Natural killer cell (primary cell): Measurements from ENCODE around the gene PER2. TPM values are rescaled to one million over a fixed set of nuclear protein-coding genes. Genes with fewer than 3 reads are reported as not detected.

ENCODE experiments used
- ATAC-seq, 3 donors: fragments of 150-1000 bp in 2 of 3; fragments of 200-7000 bp in 1 of 3; cut with Tn5 transposase; 1 replicate in 1 of 3; 2 replicates in 2 of 3; pipeline ENCODE4 v1.10.0; 2021; ENCODE audit warnings: mild to moderate bottlenecking in 2 of 3, moderate library complexity in 2 of 3
- DNase-seq, 2 donors: peaks; one replicate each; pipeline versions ENCODE4 v3.0.0 to v3.0.0-alpha.2; 2013 to 2021; ENCODE audit warnings: mixed read lengths in 1 of 2
- H3K27ac ChIP-seq: one replicate; pipeline ENCODE4 v1.5.1; 2013; ENCODE audit warnings: mild to moderate bottlenecking, low read length
- H3K27me3 ChIP-seq: one replicate; pipeline ENCODE4 v1.6.1; 2013; ENCODE audit warnings: low read length; ENCODE audit not compliant: control insufficient read depth, insufficient read depth
- H3K36me3 ChIP-seq: one replicate; pipeline ENCODE4 v1.6.1; 2013; ENCODE audit warnings: low read length; ENCODE audit not compliant: control insufficient read depth, insufficient read depth
- H3K4me1 ChIP-seq: one replicate; pipeline ENCODE4 v1.6.1; 2013; ENCODE audit warnings: low read length; ENCODE audit not compliant: control insufficient read depth, insufficient read depth
- H3K4me3 ChIP-seq: one replicate; pipeline ENCODE4 v1.5.1; 2013; ENCODE audit warnings: low read length
- H3K9me3 ChIP-seq: one replicate; pipeline ENCODE4 v1.6.1; 2013; ENCODE audit warnings: low read length; ENCODE audit not compliant: control insufficient read depth, insufficient read depth
- H3K27ac Mint-ChIP-seq, 2 donors: one replicate each; pipeline ENCODE4 v1.8.0; 2022; ENCODE audit warnings: mild to moderate bottlenecking in 2 of 2, mixed read lengths in 2 of 2, moderate library complexity in 1 of 2
- H3K27me3 Mint-ChIP-seq, 2 donors: one replicate each; pipeline ENCODE4 v1.8.0; 2022; ENCODE audit warnings: low read depth in 2 of 2, mixed read lengths in 2 of 2
- H3K36me3 Mint-ChIP-seq: one replicate; pipeline ENCODE4 v1.8.0; 2022; ENCODE audit warnings: mixed read lengths
- H3K4me1 Mint-ChIP-seq, 2 donors: one replicate each; pipeline ENCODE4 v1.8.0; 2022; ENCODE audit warnings: mixed read lengths in 2 of 2
- H3K4me3 Mint-ChIP-seq: one replicate; pipeline ENCODE4 v1.8.0; 2022; ENCODE audit warnings: mild to moderate bottlenecking, moderate library complexity, mixed read lengths
- H3K9me3 Mint-ChIP-seq, 2 donors: one replicate each; pipeline ENCODE4 v1.8.0; 2022; ENCODE audit warnings: mixed read lengths in 2 of 2
- CTCF ChIP-seq: fragments of 200-600 bp; IDR thresholded peaks from one replicate; pipeline ENCODE4 v1.8.0; 2022; ENCODE audit warnings: antibody characterized with exemption
- WGBS: methylation state at CpG from one replicate; pipeline ENCODE4 v1.1.7; 2013; ENCODE audit warnings: missing lambda C conversion rate; ENCODE audit not compliant: insufficient coverage; 5-methylcytosine and 5-hydroxymethylcytosine counted together
- intact Hi-C: fragments of 100-400 bp; cut with micrococcal nuclease; formaldehyde crosslinking; loops from one replicate; pipeline ENCODE4 v1.14.2; 2022
- total RNA-seq, 4 donors: library from RNA; stranded (reverse); fragments of 120-200 nt in 1 of 4; gene quantifications; one replicate each; pipeline versions ENCODE4 v1.2.3 to v1.2.4, GENCODE V29; 2013 to 2022

PER2 gene
- total RNA-seq, result 10 to 100 TPM; 26.3 to 32.9 (median 32.6) TPM
- total RNA-seq (2013), result 7.5 TPM

DNA sequence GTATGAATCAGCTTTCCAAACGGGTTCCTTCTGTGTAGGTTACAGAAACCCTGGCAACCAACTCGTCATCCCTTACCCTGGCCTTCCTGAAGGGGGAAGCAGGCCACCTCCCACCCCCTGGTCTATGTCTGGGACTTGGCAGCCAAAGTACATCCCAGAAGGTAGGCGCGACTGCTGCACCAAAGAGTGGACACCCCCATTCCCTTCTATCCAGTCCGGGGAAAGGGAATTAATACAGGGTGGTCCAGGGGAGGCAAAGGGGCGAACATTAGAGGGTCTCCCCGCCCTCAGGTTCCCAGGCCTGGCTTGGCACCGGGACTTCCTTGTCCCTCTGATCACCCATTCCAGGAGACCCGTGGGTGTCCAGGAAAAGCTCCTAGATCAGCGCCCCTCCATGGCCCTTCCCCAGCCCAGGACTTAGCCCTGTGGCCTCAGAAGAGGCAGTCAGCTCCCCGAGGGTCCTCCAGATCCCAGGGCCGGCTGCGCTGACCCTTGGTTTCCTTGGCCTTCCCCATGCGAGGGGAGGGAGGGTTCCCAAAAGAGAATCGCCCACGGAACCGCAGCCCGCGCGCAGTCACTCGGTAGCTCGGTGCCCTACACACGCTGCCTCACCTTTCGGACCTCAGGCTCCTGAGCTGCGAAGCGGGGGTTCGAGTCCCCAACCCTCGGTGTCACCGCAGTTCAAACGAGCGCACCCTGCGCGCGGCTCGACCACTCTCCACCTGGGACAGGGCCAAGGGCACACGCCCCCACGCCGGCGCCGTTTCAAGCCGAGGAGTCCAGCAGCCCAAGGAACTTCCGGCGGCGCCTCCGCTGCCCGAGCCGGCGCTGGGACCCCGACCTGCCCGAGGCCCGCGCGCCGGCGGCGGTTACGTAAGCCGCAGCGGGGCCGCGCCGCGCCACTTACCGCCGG is at the start of gene PER2:
Gene PER2 (minus strand): TSS at position 874 of the 913 bp plus-strand sequence. CDS start 10,674 bp downstream, outside the sequence.
- Mint-ChIP-seq H3K9me3 (no peaks in the 10 kb centered on the region), H3K27me3 (no peaks in the 10 kb centered on the region), H3K4me1 (peaks cover 41 to 53% of the 10 kb centered on the region in 2 donors), H3K27ac (peak within 1 kb of the TSS; percentile 98 to 99), H3K36me3 (no peaks in the 10 kb centered on the region), H3K4me3 (peak within 1 kb of the TSS; percentile 99)
- intact Hi-C loops, result loop anchor here (2.0 to 10.0 kb wide), 4 partner anchors 46 to 613 kb away; partner anchors contain the start of genes ASB1, HES6 and UBE2F
- H3K4me1 ChIP-seq, result peaks cover 35% of the 10 kb centered on the region
- H3K27ac ChIP-seq, result peak within 1 kb of the TSS; percentile 86
- H3K4me3 ChIP-seq, result peak within 1 kb of the TSS; percentile 92
- ATAC-seq (peak; percentile 7 to 17 (median 14)), DNase-seq (peak in 1 of 2 donors; percentile 62)
- no peaks in the 10 kb centered on the region for H3K9me3 ChIP-seq
- no peaks in the 10 kb centered on the region for H3K27me3 ChIP-seq
- 1% methylated on average over 63 of the region's 65 CpGs for WGBS
- no peaks in the 10 kb centered on the region for H3K36me3 ChIP-seq
- TF ChIP-seq CTCF, result no peak

- Mint-ChIP-seq H3K36me3 (no peaks in the 10 kb centered on the region), H3K27ac (no peak overlapping the region), H3K9me3 (no peaks in the 10 kb centered on the region), H3K4me1 (peaks cover 0 to 11% of the 10 kb centered on the region in 2 donors), H3K27me3 (no peaks in the 10 kb centered on the region), H3K4me3 (no peak overlapping the region)
- Histone ChIP-seq H3K9me3 (no peaks in the 10 kb centered on the region), H3K4me1 (peaks cover 5% of the 10 kb centered on the region), H3K27ac (no peak overlapping the region), H3K27me3 (no peaks in the 10 kb centered on the region), H3K36me3 (no peaks in the 10 kb centered on the region), H3K4me3 (no peak overlapping the region)
- no peak for TF ChIP-seq CTCF
- DNase-seq (no peak), ATAC-seq (no peak)
- intact Hi-C loops, result no loop called here
- WGBS, result 90% methylated on average over 5 of the region's 5 CpGs
Measured at GRCh38 chr2:238337846-238338245, 49.4 kb upstream of the PER2 start.

DNA sequence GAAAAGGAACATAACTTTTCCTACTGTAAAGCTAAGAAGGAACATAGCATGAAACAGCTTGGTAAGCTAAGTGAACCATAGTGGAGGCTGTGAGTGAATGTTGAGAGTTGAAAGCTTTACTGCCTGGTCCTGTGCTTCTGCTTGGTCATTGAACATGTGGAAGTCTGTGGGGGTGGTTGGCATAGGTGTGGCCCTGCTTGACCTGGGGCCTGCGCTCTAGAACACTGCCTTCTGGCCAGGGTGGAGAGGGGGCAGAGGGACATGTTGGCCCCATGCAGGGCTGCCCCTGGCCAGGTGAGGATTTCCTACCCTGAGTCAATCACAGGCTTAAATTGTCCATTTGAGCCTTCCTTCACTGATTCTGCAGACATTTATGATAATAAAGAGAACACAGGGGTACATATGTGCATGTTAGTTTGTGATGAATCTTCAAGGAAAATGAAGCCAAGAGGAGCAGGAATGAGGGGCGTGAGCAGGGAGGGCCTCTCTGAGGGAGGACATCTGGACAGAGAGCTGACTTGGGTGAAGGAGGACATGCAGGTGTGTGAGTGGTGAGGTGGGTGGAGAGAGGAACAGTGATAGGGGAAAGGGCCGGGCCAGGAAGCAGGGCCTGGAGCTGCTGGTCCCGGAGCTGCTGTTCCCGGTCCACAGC is 48.5 kb upstream of the PER2 start:
- DNase-seq (no peak), ATAC-seq (no peak)
- Histone ChIP-seq H3K9me3 (no peaks in the 10 kb centered on the region), H3K27me3 (no peaks in the 10 kb centered on the region), H3K27ac (no peak overlapping the region), H3K4me3 (no peak overlapping the region), H3K4me1 (peaks cover 5% of the 10 kb centered on the region), H3K36me3 (no peaks in the 10 kb centered on the region)
- peaks cover 0 to 11% of the 10 kb centered on the region in 2 donors for H3K4me1 Mint-ChIP-seq
- intact Hi-C loops, result no loop called here
- no peaks in the 10 kb centered on the region for H3K36me3 Mint-ChIP-seq
- 97% methylated on average over 5 of the region's 5 CpGs for WGBS
- TF ChIP-seq CTCF, result no peak
- no peak overlapping the region for H3K4me3 Mint-ChIP-seq
- H3K27me3 Mint-ChIP-seq, result no peaks in the 10 kb centered on the region
- no peak overlapping the region for H3K27ac Mint-ChIP-seq
- no peaks in the 10 kb centered on the region for H3K9me3 Mint-ChIP-seq
